Smooth muscle cell (in vitro differentiated cells): ENCODE measurements around the gene LTC4S. TPM values are rescaled to one million over a fixed set of nuclear protein-coding genes. Genes with fewer than 3 reads are reported as not detected.

ENCODE experiments used
- DNase-seq: peaks from one replicate; lab custom pipeline; 2025; ENCODE audit not compliant: unreplicated experiment; lab: John Stamatoyannopoulos, UW
- H2AFZ ChIP-seq: fragments of 200-600 bp; sonication (generic); 2 replicates; pipeline ENCODE4 v1.6.0; 2016; ENCODE audit warnings: antibody characterized with exemption, low read depth, mild to moderate bottlenecking
- H3F3A ChIP-seq: fragments of 200-600 bp; sonication (generic); 2 replicates; pipeline ENCODE4 v1.6.0; 2017; ENCODE audit warnings: antibody characterized with exemption, low read depth
- H3K27ac ChIP-seq: fragments of 200-600 bp; sonication (generic); 2 replicates; pipeline ENCODE4 v1.5.1; 2016; ENCODE audit warnings: low read depth, mild to moderate bottlenecking
- H3K27me3 ChIP-seq: fragments of 200-600 bp; sonication (generic); 2 replicates; pipeline ENCODE4 v1.6.1; 2016; ENCODE audit warnings: low read depth, mild to moderate bottlenecking
- H3K36me3 ChIP-seq: fragments of 200-600 bp; sonication (generic); 2 replicates; pipeline ENCODE4 v1.5.1; 2016; ENCODE audit warnings: low read depth
- H3K4me1 ChIP-seq: fragments of 200-600 bp; sonication (generic); 2 replicates; pipeline ENCODE4 v1.5.1; 2016; ENCODE audit warnings: low read depth
- H3K4me2 ChIP-seq: fragments of 200-600 bp; sonication (generic); 2 replicates; pipeline ENCODE4 v1.6.0; 2016; ENCODE audit warnings: mild to moderate bottlenecking
- H3K4me3 ChIP-seq: fragments of 200-600 bp; sonication (generic); 2 replicates; pipeline ENCODE4 v1.5.1; 2016; ENCODE audit warnings: mild to moderate bottlenecking
- H3K79me2 ChIP-seq: fragments of 200-600 bp; sonication (generic); 2 replicates; pipeline ENCODE4 v1.6.0; 2016; ENCODE audit warnings: low read depth, mild to moderate bottlenecking
- H3K9ac ChIP-seq: fragments of 200-600 bp; sonication (generic); 2 replicates; pipeline ENCODE4 v1.6.0; 2016; ENCODE audit warnings: low read depth
- H3K9me3 ChIP-seq: fragments of 200-600 bp; sonication (generic); replicated peaks from 2 replicates; pipeline ENCODE4 v1.5.1; 2016; ENCODE audit warnings: low read depth
- H4K20me1 ChIP-seq: fragments of 200-600 bp; sonication (generic); 2 replicates; pipeline ENCODE4 v1.6.0; 2016; ENCODE audit warnings: low read depth
- CTCF ChIP-seq: fragments of 200-600 bp; sonication (generic); IDR thresholded peaks from 2 replicates; pipeline ENCODE4 v1.5.1; 2017; ENCODE audit warnings: borderline replicate concordance, mild to moderate bottlenecking, antibody characterized with exemption; ENCODE audit not compliant: insufficient read depth, poor library complexity, severe bottlenecking
- WGBS: methylation state at CpG from one replicate; pipeline ENCODE4 v1.1.7; 2016; ENCODE audit warnings: low lambda C conversion rate; 5-methylcytosine and 5-hydroxymethylcytosine counted together
- polyA plus RNA-seq: library from polyadenylated mRNA; unstranded; fragments of >200 nt; fragmentation: Nextera tagmentation; extraction: Ambion mirVana; gene quantifications from 2 replicates; pipeline ENCODE4 v1.2.1, GENCODE V29; 2016
- total RNA-seq: library from RNA; depleted of rRNA; stranded (reverse); fragments of >200 nt; gene quantifications from 2 replicates; pipeline ENCODE4 v1.2.3, GENCODE V29; 2014

Gene LTC4S
- total and polyA plus RNA-seq, 2 experiments from 2014 or later, result not detected

- Histone ChIP-seq H3K79me2 (peaks cover 5% of the 10 kb centered on the region), H3K36me3 (peaks cover 5% of the 10 kb centered on the region), H3K9me3 (no peaks in the 10 kb centered on the region), H3F3A (no peaks in the 10 kb centered on the region), H3K27ac (no peak overlapping the region), H4K20me1 (peaks cover 3% of the 10 kb centered on the region), H3K4me1 (no peaks in the 10 kb centered on the region), H3K9ac (no peak overlapping the region), H3K27me3 (no peaks in the 10 kb centered on the region), H3K4me2 (no peak overlapping the region), H2AFZ (no peak overlapping the region), H3K4me3 (no peak overlapping the region)
- DNase-seq, result no peak
- TF ChIP-seq CTCF, result no peak
- 98% methylated on average over 11 of the region's 11 CpGs for WGBS
Measured at GRCh38 chr5:179776411-179776938, 17.3 kb upstream of the LTC4S start.

- H3K4me2 ChIP-seq, result no peak overlapping the region
- peaks cover 5% of the 10 kb centered on the region for H3K36me3 ChIP-seq
- H3K9ac ChIP-seq, result no peak overlapping the region
- H3K4me1 ChIP-seq, result no peaks in the 10 kb centered on the region
- no peak overlapping the region for H2AFZ ChIP-seq
- no peaks in the 10 kb centered on the region for H3K27me3 ChIP-seq
- H3K79me2 ChIP-seq, result peaks cover 5% of the 10 kb centered on the region
- H3K4me3 ChIP-seq, result no peak overlapping the region
- no peaks in the 10 kb centered on the region for H3F3A ChIP-seq
- H4K20me1 ChIP-seq, result peaks cover 3% of the 10 kb centered on the region
- DNase-seq, result no peak
- WGBS, result 94% methylated on average over 10 of the region's 10 CpGs
- H3K9me3 ChIP-seq, result no peaks in the 10 kb centered on the region
- TF ChIP-seq CTCF, result no peak
- no peak overlapping the region for H3K27ac ChIP-seq
Measured at GRCh38 chr5:179777456-179777855, 16.3 kb upstream of the LTC4S start.

GRCh38 chr5:179777909-179778308 lies 15.9 kb upstream of the LTC4S start:
- Histone ChIP-seq H3F3A (no peaks in the 10 kb centered on the region), H3K9ac (no peak overlapping the region), H3K4me3 (no peak overlapping the region), H3K4me2 (no peak overlapping the region), H3K4me1 (no peaks in the 10 kb centered on the region), H4K20me1 (peaks cover 3% of the 10 kb centered on the region), H3K27me3 (no peaks in the 10 kb centered on the region), H3K79me2 (peaks cover 5% of the 10 kb centered on the region), H3K9me3 (no peaks in the 10 kb centered on the region), H3K27ac (no peak overlapping the region), H3K36me3 (peaks cover 5% of the 10 kb centered on the region), H2AFZ (no peak overlapping the region)
- WGBS, result 84% methylated on average over 9 of the region's 9 CpGs
- DNase-seq, result no peak
- no peak for TF ChIP-seq CTCF

- Histone ChIP-seq H3K79me2 (peaks cover 5% of the 10 kb centered on the region), H3K27me3 (no peaks in the 10 kb centered on the region), H3K4me1 (no peaks in the 10 kb centered on the region), H3K36me3 (peaks cover 5% of the 10 kb centered on the region), H3K9me3 (no peaks in the 10 kb centered on the region), H3F3A (no peaks in the 10 kb centered on the region), H3K4me3 (no peak overlapping the region), H2AFZ (no peak overlapping the region), H3K27ac (no peak overlapping the region), H4K20me1 (peaks cover 3% of the 10 kb centered on the region), H3K4me2 (no peak overlapping the region), H3K9ac (no peak overlapping the region)
- no peak for DNase-seq
- TF ChIP-seq CTCF, result no peak
- WGBS, result 98% methylated on average over 5 of the region's 5 CpGs
Measured at GRCh38 chr5:179778591-179778990, 15.2 kb upstream of the LTC4S start.
